HG03139 (cell line): ENCODE data around the gene POU3F1.

Experiments
- ATAC-seq: cut with Tn5 transposase; IDR thresholded peaks from one replicate; pipeline ENCODE4 v1.9.1; 2021; ENCODE audit not compliant: unreplicated experiment

The POU3F1 gene

DNA sequence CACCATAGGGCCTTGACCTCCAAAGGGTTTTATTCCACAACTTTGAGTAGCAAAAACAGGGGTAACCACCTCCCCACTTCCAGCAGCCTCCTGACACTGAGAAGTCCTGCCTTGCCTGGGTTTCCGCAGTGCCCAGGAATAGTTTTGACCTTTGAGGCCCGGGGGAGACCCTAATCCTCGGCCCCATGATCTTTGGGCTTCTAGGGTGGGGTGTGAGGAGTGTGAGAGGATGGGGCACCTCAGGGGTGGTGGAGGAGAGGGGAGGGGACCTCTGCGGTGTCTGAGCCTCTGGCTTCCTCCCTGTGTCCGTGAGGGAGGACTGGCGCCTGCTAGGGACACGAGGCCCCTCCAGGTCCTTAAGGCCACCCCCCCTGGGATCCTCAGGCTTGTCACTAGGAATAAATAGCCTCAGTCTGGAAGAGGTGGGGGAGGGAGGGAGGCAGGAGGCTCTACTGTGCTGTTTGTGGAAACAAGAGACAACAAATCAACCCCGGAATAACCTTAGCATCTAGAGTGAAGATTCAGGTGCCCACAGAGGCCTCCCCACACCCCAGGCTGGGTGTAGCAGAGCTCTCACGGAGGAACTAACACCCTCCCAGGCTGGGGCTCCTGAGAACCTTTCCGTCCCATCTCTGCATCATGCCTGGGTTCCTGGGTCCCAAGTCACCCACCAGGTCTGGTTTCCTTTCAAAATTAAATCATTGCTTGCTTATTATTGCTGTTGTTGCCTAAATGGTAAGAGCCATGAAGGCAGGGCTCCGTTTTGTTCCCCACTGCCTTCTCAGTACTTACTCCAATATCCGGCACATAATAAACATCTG is 40.4 kb downstream of the POU3F1 start:
- ATAC-seq = no peak

DNA sequence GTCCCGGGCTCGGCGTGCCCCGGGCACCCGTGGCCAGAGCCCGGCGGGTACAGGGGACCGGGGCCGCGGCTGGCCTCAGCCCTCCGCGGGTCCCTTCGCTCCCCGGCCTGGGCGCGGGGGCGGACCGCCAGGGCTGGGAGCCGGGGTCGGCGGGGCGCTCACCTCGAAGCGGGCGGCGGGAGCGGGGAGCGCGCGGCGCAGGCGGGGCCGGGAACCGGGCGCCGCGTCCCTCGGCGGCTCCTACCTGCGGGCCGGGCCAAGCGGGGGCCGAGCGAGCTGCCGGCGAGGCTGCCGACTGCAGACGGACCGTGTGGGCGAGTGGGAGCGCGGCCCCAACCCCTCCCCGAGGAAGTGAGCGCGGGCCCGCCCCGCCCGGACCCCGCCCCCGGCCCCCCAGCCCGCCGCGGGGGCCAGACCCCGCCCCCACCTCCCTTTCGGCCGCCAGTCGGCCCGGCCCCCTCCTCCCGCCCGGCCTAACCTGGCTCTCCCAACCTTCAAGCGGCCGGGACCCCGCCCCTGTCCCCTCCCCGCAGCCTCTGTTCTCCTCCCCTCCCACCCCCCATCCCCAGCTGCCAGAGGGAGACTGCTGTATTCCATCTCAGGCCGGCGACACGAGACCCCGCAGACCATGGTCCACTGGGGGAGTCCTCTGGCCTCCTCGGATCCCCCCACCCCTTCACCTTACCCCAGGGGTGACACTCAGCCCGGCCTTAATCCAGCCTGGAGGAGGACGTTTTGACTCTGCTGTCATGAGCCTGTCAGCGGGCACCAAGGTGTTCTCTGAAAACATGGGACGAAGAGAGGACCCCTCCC is 41.2 kb downstream of the POU3F1 start, which contains the start of gene FHL3:
Gene FHL3 (minus strand): TSS at position 320 of the 813 bp plus-strand sequence. CDS start 6,102 bp downstream, outside the sequence.
- no peak for ATAC-seq

DNA sequence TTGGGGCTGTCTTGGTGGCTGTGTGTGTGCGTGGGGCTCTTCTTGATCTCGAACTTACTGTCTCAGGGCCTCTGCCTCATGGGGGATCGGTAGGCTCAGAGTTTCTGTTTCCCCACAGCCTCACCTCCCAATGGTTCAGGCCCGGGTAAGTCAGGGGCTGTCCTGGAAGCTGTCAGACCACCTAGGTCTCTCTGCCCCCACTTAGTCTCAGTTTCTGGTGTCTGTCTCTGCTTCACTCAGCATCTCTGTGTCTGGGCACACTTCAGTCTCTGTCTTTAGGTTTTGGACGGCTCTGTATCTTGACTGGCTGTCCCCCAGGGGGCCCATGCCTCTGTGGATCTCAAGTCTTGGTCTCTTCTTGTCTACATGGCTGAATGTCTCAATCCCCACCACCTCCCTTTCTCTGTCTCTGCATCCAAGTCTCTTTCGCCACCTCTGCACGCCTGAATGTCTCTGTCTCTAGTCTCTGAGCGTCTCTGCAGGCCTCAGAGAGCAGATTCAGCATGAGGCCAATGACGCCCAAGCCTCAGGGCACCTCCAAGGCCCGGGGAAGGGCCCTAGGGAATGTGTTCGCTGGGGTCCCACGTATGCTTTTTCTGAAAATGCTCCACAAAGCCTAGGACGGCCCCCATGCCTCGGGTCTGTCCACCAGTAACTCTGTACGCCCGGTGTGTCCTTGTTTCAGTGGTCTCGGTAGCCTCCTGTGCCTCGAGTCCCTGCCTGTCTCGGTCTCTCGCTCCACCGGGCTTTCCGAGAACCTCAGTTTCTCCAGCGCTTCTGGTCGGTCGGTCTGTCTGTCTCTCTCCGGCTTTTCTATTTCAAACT is 42.1 kb downstream of the POU3F1 start:
- no peak for ATAC-seq

DNA sequence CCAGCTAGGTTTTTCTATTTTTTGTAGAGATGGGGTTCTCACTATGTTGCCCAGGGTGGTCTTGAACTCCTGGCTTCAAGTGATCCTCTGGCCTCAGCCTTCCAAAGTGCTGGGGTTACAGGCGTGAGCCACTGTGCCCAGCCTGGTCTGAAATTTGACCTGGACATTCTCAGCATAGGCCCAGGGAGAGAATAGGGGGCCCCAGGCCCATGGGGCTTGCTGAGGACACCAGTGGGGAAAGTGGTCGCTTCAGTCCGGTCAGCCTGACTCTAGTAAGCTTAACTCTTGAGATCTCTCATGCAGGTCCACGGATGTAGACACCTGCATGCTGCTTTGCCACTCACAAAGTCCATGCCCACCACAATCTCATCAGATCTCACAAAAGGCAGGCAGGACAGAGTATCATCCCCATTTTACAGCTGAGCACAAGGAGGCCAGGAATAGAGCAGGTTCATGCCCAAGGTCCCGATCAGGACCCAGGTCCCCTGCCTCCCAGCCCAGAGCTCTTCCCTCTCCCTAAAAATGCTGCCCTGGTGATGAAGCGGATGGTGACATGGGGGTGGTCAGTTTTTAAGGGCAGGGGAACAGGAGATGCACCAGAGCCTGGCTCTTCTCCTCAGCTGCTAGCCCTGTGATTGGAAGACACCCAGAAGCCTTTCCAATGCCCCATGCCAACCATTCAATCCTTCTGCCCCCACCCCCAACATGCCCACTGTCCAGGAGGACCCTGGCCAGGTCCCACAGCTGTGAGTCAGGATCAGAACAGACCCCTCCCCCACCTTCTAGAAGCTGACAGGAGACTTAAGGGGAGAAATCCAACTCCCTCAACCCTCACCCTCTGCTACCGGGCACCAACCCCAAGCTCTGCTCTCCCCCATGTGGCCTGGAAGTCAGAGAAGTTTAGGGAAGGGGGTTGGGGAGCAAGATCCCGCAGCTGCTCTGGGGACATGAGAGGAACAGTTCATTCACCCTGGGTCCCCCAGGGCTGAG is 43.0 kb downstream of the POU3F1 start:
- no peak for ATAC-seq

DNA sequence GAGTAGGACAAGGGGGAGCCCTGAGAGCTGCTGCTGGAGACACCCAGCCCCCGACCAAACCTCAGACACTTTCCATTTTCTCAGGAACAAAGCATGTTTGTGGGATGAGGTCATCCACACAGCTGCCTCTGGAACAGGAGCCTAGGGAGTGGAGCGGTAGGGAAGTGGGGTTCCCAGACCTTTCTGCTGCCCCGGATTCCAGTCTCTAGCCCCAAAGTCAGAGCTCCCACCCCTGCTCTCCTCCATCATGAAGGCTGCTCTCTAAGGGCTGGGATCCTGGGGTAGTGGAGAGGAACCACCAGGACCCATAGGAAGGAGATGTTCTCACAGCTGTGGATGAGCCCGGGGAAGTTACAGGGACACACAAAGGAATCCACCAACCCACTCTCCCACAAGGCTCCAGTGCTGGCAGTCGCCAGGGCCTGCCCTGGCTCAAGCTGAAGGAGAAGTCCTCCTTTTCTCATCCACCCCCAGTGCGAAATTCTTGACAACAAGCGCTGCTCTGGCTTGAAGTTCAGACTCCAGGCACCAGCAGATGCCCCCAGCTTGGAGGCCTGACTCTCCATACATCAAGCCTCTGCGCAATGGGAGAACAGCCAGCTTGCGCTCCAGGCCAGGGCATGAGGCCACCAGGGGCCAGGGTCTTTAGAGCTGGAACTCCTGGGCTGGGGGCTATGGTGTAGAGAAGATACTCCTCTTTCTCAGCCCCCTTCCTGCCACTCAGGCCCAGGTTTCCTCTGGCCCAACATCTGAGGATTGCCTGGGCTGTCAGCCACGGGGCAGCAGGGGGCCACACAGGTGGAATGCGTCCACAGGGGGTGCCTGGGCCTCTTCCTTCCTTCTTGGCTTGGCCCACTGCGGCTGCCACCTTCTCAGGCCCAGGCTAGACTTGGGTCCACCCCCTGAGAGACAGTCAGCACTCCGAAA is 45.8 kb downstream of the POU3F1 start:
- ATAC-seq = no peak

DNA sequence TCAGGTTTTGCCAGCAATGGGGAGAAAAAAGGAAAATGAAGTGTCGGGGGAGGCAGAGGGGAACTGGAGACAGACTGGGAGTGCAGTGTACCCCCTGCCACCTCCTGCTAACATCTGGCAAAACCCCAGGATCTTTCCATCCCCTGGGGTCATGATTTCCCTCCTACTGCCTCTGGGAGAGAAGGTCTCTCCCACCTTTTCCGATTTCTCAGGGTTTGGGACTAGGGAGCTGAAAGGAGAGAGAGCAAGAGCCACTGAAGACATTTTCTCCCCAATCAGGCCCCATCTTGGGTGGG is 46.4 kb downstream of the POU3F1 start:
- ATAC-seq = no peak

DNA sequence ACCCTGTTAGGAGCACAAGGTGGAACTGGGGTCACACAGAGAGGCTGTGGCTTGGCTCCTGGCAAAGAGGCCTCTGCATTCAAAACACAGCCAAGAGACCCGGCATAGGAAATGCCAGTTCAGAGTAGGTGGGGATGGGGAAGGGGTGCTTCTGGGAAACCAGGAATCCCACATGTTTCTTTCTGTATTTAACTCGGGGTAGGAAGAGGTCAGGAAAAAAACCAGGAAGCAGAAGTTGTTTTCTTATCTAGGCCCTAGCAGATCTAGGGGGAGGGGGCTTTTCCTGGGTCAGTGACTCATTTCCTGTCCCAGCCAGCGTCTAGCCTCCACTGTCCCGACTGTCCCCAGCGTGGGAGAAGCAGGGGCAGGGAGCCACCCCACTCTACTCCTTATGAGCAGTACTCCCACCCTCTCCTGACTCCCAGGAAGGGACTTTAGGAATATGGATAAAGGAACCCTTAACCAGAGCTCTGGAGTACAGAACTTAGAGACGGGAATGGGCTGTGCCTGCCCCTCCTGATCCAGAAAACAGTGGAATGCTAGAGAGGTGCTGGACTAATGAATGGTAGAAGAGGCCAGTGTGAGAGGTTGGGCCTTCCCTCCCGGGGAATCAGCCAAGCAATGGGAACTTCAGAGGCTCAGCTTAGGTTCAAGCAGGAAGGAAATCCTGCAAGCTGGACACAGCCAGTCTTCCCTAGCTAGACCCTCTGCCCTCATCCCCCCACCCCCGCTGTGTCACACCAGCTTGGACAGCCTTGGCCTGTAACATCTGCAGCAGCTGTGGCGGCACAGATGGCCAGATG is 47.0 kb downstream of the POU3F1 start:
- ATAC-seq = no peak

DNA sequence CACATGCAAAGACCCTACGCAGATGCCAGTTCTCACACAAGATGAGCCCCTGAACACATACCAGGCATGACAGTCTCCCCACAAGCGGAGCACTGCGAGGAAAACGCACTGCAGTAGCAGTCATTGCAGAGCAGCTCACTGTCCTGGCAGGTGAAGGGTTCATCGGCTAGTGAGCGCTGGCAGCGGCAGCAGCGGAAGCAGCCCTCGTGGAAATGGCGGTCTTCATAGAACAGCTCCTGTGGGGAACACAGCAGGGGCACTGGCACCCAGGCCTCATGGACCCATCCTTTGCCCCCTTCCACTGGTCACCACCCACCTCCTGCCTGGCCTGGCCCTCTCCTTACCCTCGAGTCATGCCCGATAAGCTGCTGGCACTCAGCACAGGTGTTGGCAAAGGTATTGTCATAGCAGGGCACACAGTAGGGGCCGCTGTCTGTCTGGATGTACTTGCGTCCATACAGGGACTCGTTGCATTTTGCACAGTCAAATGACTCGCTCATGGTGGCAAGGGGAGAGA is 47.6 kb downstream of the POU3F1 start:
- no peak for ATAC-seq

DNA sequence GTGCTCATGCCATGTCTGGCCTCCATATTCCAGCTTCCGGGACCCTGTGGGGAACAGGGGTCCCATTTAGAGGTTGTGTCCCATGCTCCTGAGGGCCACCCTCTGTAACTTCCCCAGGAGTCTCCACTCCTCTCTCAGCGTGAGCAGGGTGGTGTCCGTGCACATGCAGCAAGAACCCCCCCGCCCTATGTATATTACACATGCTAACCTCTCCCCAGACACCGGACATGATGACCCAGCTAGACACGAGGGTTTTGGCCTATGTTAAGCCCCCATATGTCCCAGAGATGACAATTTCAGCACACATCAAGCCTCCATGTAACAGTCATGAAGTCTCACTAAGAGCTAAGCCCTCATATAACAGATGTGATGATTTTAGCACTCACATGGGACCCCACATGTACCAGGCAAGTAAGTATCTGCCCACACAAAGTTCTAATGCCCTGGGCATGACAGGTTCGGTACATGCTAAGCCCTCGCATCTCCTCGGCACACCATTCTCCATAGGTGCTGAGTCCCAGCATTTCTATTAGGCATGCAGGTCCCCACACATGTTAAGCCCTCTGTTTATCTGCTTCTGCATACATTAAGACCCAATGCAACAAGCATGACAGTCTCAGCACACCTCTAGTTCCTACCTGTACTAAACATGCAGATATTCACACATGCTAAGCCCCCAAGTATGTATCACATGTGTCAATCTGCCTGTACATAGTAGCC is 48.3 kb downstream of the POU3F1 start:
- ATAC-seq = no peak

DNA sequence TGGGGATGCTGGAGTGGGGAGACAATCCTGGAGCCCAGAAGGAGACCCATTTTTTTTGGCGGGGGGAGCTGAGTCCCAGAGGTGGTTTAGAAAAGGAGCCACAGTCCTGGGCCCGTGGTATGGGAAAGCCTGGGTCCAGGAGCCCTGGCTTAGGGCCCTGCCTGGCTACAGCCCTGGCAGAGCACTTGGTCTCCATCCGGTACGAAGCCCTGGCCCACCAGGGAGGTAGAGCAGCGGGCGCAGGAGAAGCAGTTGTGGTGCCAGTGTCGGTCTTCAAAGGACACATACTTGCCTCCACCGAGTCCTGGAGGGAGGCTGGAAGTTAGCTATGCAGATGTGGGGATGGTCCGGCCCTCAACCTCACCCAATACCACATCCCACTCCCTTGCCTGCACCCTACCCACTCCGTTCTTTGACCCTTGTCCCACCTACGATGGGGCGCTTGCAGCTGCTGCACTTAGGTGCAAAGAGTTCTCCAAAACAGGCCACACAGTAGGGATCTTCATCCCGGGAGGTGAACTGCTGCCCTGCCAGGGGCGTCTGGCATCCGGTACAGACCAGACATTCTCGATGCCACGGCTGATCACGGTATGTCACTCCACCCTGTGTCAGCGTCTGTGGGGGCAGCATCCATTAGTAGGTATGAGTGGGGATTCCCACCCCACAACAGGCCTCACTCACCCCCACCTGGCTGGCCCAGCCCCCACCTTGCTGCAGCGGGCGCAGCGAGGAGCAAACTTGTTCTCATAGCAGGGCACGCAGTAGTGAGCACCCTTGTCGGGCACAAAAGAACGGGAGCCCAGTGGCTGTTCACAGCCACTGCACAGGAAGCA is 49.1 kb downstream of the POU3F1 start:
- no peak for ATAC-seq

DNA sequence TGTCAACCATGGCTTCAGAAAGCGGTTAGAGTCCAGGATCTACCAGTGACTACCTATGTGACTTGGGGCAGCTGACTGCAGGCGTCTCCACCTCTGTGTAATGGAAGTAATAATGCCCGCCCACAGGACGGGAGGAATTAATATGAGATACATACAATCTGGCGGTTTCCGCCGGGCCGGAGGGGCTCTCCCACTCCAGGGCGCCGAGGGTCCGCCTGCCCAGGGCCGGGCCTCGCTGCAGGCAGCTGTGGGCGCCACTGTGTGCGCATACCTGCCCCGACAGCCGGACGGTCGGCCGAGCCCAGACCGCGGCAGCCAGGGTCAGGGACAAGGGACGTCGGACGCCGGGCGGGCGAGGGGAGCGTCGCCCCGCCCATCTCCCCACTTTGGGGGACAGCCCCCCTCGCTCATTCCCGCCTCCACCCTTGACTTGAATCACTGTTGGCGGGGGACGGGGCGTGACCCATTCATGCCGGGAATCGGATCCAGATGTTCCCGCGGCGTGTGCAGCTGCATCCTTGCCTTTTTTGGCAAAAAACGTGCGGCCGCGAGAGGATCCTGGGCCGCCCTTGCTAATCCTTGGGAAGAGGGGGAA is 50.7 kb downstream of the POU3F1 start:
- ATAC-seq = no peak

DNA sequence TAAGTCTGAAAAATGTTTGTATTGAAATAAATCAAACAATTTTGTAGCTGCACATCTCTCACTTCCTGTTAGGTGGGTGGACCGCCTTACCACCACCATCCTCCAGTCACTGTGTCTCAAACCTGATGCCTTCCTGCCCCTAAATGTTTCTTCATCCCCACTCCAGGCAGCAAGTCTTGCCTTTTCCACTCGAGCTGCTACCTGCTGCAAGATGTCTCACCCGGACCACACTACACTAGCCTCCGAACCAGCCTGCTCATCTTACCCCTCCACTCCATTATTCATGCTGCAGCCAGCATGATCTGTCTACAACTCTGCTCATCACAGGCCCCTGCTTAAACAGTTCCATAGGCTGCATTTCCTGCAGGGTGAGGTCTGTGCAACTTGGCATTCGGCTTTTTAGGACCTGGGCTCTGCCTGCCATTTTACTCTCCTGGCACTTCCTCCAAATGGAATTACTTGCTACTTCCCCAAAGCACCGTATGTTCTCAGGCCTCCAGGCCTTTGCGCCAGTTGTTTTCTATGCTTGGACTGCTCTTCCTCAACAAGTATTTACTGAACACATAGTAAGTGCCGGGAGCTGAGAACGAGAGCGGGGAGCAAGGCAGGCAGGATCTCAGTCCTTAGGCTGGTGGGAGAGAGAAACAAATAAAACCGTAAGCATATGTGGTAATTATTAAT is 51.6 kb downstream of the POU3F1 start:
- no peak for ATAC-seq
